GM10248 (cell line): Measurements from ENCODE around the gene GBX1.

Experiments
- CTCF ChIA-PET: fragments of 300-600 bp; sonication (Branson Sonifier 250); formaldehyde crosslinking; extraction: SDS; loops from one replicate; lab custom pipeline; 2021; ENCODE audit warnings: antibody characterized with exemption; lab: Yijun Ruan, JAX
- POLR2A ChIA-PET: fragments of 350-650 bp; sonication (Branson Sonifier 250); formaldehyde crosslinking; extraction: SDS; loops from one replicate; lab custom pipeline; 2020; ENCODE audit warnings: antibody characterized with exemption; lab: Yijun Ruan, JAX
- DNase-seq: peaks from one replicate; pipeline ENCODE4 v3.0.0; 2012; ENCODE audit errors: extremely low spot score
- TF ChIP-seq, protein P1 (sequence below): IDR thresholded peaks from 2 replicates; pipeline ENCODE4 v1.5.1; 2012; ENCODE audit warnings: mild to moderate bottlenecking, low read depth; ENCODE audit errors: extremely low read depth, missing control alignments, control extremely low read depth

GBX1 gene

DNA sequence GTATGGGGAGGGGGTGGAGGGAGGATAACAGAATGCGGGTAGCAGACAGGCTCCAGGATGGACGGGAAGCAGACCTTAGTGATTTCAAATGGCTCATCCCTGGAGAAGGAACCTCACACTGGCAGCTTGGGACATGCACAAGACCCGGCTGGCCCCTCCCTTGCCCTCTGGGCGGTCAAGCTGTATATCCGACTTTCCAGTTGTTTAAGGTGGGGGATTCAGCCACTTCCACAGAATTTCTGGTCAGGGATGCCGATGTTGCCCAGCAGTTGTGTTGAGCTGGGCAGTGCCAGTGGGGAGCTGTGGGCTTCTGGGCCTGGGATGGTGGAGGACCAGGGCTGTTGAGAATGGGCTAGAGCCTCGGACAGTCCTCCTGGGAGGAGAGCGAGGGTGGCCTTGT lies 38.8 kb downstream of the GBX1 start:
- ChIA-PET POLR2A (no interaction called here), CTCF (interaction anchor here (3.8 kb wide), 1 partner anchor 19 kb away, joined by 21 read pairs; no protein-coding TSS in a partner anchor)

DNA sequence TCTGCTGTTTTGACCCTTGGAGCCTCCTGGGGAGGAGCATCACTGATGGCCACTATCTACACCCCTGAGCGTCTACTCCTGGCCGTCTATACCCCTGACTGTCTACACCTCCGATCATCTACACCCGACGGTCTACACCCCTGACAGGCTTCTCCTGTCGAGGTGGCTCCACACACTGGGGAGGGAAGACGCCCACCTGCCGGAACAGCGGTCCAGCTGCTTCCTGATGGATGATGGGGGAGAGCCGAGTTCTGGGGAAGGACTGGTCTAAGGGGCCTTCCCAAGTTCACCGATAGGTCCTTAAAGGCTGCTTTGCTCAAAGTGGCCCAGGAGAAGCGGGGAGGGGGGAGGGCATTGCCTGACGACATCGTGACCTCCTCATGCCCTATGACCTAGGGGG lies 39.4 kb downstream of the GBX1 start:
- DNase-seq = no peak
- ChIA-PET POLR2A (no interaction called here), CTCF (interaction anchor here (3.8 kb wide), 1 partner anchor 18 kb away, joined by 21 read pairs; no protein-coding TSS in a partner anchor)
- TF ChIP-seq, protein P1, sequence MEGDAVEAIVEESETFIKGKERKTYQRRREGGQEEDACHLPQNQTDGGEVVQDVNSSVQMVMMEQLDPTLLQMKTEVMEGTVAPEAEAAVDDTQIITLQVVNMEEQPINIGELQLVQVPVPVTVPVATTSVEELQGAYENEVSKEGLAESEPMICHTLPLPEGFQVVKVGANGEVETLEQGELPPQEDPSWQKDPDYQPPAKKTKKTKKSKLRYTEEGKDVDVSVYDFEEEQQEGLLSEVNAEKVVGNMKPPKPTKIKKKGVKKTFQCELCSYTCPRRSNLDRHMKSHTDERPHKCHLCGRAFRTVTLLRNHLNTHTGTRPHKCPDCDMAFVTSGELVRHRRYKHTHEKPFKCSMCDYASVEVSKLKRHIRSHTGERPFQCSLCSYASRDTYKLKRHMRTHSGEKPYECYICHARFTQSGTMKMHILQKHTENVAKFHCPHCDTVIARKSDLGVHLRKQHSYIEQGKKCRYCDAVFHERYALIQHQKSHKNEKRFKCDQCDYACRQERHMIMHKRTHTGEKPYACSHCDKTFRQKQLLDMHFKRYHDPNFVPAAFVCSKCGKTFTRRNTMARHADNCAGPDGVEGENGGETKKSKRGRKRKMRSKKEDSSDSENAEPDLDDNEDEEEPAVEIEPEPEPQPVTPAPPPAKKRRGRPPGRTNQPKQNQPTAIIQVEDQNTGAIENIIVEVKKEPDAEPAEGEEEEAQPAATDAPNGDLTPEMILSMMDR = no peak

More for the DNA sequence above, 38.8 kb downstream of the GBX1 start:
- no peak for DNase-seq
- TF ChIP-seq, protein P1 = no peak

DNA sequence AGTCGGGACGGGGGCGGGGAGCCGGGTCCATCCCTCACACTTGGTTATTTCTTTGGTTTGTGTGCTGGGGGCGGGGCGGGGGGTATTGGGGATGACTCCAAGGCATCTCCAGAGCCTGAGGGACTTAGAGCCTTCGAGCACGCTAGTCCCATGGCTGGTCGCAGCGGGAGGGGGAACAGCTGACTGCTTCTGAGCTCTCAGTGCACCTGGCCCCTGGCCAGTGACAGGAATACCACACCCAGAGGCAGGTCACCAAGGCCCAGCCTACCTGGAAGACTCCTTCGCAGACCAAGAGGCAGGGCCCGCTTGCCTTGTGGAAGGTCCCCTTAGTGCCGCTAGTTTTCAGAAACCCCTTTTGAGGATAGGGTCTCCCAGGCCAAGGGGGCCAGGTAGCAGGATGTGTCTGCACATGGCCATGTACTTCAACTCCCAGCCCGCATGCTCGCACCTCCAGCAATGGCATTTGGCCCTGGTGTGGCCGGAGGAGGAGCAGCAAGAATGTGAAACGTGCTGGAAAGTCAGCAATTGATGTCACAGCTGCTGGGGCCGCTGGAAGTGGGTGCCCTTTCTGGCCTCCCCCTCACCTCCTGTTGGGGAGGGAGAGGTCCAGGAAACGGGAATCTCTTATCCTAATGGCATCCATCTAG lies 40.9 kb downstream of the GBX1 start:
- POLR2A ChIA-PET = no interaction called here
- TF ChIP-seq, protein P1 = no peak
- CTCF ChIA-PET = interaction anchor here (3.8 kb wide), 1 partner anchor 16 kb away, joined by 21 read pairs; no protein-coding TSS in a partner anchor
- DNase-seq = no peak

DNA sequence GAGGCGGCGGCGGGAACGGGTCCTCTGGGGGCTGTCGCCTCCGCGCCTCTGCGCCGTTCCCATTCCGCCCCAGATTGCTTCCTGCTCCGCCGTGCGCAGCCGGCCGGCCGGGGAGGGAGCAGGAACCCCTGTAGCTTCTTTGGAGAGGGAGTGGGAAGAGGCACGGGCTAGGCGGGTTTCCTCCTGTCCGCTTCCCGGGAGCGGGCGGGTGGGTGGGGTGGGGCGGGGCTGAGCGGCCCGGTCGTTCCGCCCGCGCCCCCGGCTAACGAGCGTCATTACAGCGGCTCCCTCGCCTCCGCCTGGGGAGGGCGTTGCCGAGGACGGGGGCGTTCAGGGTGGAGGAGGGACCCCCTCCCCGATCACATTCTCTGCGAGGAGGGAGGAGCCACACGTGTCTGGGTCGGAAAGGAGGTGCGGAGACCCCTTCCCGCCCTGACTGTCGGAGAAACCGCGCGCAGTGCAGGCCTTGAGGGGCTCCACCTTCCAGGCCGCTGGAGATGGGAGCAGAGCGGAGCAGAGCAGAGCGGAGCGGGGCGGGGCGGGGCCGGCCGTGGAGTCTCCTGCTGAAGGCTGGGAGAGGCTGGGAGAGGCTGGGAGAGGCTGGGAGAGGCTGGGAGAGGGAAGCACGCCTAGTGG lies 41.5 kb downstream of the GBX1 start:
- POLR2A ChIA-PET = no interaction called here
- CTCF ChIA-PET = interaction anchor here (0.9 to 3.8 kb wide), 3 partner anchors 13 to 43 kb away, joined by 3 to 49 read pairs (median 19); partner anchors contain the start of gene GBX1
- DNase-seq = no peak
- TF ChIP-seq, protein P1 = no peak

DNA sequence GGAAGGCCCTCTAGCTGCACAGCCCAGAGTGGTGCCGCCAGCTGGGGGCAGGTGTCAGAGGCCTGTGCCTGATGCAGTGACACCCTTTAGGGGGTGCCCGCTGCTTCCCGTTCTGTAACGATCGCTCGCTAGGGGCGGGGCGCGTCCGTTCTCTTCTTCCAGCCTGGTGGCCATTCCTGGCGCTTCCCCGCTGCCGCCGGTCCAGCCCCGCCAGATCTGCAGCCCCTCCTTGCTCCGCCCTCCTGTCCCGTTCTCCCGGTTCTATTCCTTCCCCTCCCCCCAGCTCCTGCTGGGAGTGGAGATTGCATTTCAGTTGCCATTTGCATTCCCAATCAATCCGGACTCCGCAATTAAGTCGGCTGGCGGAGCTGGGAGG lies 42.0 kb downstream of the GBX1 start:
- no peak for DNase-seq
- TF ChIP-seq, protein P1 = no peak
- CTCF ChIA-PET = interaction anchor here (0.9 to 3.8 kb wide), 4 partner anchors 12 to 54 kb away, joined by 3 to 49 read pairs (median 12); partner anchors contain the start of gene GBX1
- POLR2A ChIA-PET = no interaction called here

DNA sequence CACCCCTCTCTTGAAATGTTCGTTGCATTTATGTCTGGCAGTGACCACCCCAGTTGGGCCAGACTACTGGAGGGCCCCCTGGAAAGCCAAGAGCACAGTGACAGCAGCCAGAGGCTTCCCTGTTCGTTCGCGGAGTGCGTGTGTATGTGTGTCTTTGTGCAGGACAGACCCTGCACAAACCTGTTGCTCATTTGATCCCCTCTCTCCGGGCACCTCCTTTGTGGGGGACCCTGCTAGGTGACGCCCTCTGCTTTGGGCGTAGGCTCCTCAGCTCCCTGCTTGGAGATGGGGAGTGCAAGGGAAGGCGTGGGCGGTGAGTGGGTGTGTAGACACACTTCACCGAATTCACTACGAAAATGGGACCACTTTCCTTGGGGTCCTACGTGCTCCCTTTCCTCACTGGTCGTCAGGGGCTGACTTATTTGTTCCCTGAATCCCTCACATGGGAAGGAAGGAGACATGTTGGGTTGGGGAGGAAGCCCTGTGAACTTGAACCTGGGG lies 42.5 kb downstream of the GBX1 start:
- POLR2A ChIA-PET = no interaction called here

More for the DNA sequence above, 42.5 kb downstream of the GBX1 start:
- TF ChIP-seq, protein P1 = no peak
- CTCF ChIA-PET = interaction anchor here (0.9 to 3.8 kb wide), 21 partner anchors 12 to 270 kb away, joined by 3 to 49 read pairs (median 6); partner anchors contain the start of gene GBX1
- no peak for DNase-seq
